SW480 (cell line): ENCODE results near the gene LAMC3.

Source experiments
- DNase-seq: peaks from one replicate; pipeline ENCODE4 v3.0.0-alpha.2; 2016; ENCODE audit warnings: low spot score

The LAMC3 gene

DNA sequence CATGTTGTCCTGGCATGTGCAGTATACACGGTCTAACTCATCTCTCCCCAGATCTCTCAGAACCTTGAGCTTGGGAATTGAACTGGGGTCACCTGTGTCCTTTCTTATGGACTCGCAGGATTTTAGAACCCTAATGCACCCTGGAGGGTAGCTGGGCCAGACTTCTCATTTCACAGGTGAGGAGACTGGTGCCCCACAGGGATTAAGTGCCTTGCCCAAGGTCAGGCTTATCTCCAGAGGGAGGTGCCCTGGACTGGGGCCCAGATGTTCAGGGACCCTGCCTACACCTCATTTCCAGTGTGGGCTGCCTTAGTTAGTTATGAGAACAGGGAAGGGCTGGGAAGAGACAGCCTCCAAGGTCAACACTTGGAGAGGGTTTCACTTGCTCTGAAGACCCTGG lies 112.4 kb downstream of the LAMC3 start:
- no peak for DNase-seq

DNA sequence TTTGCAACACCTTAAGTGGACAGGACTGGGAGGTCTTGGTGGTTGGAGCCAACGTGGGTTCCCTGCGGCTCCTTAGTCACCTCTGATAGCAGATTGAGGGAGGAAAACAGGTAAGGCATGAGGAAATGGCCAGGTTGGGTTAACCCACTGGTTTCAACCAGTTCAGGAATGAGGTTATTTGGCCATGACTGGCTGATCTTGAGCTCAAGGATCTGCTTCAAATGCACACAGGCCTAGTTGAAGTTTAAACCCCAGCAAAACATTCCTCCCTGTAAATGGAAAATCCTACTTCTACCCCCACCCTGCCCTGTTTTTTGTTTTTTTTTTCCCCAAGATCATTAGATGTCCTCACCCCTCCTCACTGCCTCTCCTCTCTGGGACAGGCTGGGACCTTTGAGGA lies 113.2 kb downstream of the LAMC3 start:
- no peak for DNase-seq

DNA sequence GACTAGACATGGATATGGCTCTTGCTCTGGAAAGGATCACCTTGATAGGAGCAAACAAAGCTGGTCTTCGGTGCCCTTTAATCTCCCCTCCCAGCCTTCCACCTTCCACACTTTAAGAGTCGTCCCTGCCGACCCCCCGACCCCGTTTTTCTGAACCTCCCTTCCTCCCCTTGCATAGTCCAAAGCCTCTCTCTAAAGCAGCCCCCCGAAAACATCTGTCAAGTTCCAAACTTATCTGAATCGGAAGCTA lies 116.0 kb downstream of the LAMC3 start:
- no peak for DNase-seq

DNA sequence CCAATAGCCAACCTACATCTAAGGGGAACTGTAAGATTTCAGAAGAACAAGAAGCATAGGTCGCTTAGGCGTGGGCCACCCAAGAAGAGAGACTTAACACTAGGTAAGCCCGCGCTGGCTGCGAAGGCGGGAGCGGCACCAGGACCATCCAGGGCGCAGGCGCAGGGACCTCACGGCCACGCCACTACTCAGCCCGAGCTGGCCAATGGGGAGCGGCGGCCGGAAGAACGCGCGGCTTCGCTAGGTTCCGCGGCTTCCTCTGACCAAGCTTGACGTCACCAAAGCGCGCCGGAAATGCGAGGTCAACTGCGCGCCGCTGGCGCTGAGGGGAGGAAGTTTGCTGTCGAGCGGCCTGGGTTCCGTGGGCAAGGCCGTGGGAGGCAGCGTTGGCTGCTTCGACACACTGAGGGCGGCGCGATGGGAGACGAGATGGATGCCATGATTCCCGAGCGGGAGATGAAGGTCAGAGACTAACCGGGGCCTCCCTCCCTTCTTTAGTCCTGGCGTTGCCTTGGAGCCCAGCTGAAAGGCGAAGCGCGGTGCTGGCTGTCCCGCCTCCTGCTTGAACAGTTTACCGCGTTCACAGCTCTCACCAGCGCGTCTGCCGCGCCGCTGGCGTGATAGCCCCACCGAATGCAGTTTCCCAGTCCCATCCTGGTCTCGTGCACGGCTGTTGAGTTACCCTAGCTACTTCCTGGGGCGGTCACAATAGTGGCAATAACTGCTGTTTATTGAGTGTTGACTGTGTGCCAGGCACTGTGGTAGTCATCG lies 116.5 kb downstream of the LAMC3 start, which contains the start of gene NUP214:
NUP214 (plus strand) TSS at position 299 of the 771 bp plus-strand sequence; CDS start at position 418, 119 bp downstream.
- DNase-seq: peak; percentile 95

DNA sequence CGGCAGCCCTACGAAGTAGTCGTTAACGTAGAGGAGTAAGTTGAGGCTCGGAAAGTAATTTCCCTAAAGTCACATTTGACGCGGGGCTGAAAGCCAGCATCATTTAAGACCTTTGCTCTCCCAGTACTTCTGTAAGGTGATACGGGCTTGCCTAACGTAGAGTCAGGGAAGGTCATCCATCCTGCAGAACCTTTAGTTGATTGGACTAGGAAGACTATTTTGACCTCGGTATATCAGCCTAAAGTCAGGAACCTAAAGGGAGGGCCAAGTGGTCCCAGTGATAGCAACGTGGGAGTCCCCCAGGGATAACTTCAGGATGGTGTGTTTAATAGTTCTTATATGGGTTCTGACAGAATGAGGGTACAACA lies 117.1 kb downstream of the LAMC3 start:
- no peak for DNase-seq

DNA sequence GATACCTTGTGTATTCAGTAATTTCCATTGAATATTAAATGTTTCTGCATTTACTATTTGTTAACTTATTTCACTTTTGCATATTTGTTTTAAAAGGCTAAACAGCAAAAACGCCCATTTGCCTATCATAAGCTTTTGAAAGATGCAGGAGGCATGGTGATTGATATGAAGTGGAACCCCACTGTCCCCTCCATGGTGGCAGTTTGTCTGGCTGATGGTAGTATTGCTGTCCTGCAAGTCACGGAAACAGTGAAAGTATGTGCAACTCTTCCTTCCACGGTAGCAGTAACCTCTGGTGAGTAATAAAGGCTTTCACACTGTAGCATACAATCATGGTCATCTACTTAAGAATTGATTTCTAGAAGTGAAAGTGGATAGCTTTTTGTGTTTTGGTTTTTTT lies 120.2 kb downstream of the LAMC3 start:
- no peak for DNase-seq

DNA sequence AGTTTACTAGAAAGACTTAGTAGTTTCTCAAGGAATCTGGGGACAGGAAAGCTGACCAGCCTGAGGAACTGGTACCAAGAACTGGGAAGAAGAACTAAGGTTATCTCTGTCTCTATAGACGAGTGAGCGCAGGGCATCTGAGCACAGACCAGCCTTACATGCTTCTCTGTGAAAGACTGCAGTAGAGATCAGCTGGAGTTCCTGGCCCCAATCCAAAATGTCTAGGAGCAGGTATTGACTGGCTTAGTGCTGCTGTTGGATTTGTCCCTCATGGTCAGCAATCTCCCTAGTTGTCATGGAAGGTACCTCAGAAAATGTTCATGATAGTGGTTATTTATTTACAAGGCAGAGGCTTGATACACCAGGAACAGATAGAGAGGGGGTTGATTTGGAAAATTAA lies 129.7 kb downstream of the LAMC3 start:
- DNase-seq: no peak

DNA sequence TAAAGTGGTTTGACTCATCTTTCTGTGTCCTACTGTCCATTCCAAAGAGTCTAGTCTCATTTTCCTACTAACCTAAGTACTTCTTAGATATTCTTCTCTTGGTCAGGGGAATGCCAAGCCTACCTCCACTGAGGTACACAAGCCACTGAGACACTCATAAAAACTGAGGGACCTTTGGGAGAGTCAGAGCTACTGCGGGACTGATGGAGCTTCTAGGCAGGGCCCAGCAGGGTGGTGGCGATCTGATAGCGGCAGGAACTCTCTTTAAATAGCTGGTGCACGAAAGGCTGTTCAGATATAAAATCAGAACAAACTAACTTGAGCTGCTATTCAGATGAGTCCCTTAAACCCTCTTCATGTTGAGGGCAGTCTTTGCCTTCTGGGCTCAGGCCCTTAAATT lies 131.1 kb downstream of the LAMC3 start:
- no peak for DNase-seq

DNA sequence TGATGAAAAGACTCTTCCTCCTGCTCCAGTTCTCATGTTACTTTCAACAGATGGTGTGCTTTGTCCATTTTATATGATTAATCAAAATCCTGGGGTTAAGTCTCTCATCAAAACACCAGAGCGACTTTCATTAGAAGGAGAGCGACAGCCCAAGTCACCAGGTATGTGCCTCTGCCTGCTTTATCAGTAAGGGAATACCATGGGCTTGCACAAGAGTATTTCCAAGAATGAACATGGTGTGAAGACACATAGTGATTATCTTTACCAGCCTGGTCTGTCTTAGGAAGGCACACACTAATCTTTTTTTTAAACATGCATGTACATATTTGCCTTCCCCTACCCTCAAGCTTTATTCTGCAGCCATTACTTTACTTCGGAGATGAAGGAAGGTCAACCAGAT lies 131.6 kb downstream of the LAMC3 start:
- no peak for DNase-seq

DNA sequence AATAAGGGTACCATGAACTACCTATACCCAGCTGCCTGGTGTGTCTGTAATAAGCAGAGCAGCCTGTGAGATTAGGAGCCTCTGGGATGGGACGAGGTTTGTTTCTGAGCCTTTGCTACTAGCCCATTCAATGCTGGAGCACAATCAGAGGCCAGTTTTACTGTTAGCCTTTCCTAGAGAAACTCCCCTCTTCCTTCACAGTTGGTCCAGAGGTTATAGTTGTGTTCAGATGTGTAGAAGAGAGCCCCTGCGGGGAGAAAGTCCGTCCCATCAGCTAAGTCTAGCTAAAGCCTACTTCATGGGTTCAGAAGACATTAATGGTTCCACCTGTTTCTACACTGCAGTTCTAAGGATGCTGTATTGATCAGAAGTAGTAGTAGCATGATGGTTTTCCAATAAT lies 133.2 kb downstream of the LAMC3 start:
- no peak for DNase-seq
